K562 (cell line): ENCODE data around the gene TRPV6. TPM values are rescaled to one million over a fixed set of nuclear protein-coding genes. Genes with fewer than 3 reads are reported as not detected.

Source experiments
- COPS2 ChIP-seq: fragments of 450-650 bp; conservative IDR thresholded peaks from 2 replicates; pipeline ENCODE4 v1.6.1; 2016; ENCODE audit warnings: mild to moderate bottlenecking, moderate library complexity
- CREB1 ChIP-seq, 2 experiments: sonication (generic) in 1 of 2; formaldehyde crosslinking in 1 of 2; IDR thresholded peaks; 2 replicates each; pipeline versions ENCODE4 v1.6.1 to v1.8.0; 2012 to 2022; ENCODE audit warnings: inconsistent platforms in 1 of 2, mild to moderate bottlenecking in 1 of 2, missing genetic modification reagents in 1 of 2, moderate library complexity in 1 of 2
- E2F5 ChIP-seq: sonication (generic); formaldehyde crosslinking; IDR thresholded peaks from 2 replicates; pipeline ENCODE4 v1.8.0; 2022; ENCODE audit warnings: mild to moderate bottlenecking, missing genetic modification reagents
- ETV5 ChIP-seq: sonication (generic); formaldehyde crosslinking; IDR thresholded peaks from 2 replicates; pipeline ENCODE4 v1.4.0; 2020; ENCODE audit warnings: low read depth, mild to moderate bottlenecking, missing genetic modification reagents
- HDAC8 ChIP-seq: fragments of 450-650 bp; IDR thresholded peaks from 2 replicates; pipeline ENCODE4 v1.6.1; 2016; ENCODE audit warnings: mild to moderate bottlenecking, missing genetic modification characterization, moderate library complexity, missing compliant biosample characterization
- HINFP ChIP-seq: fragments of 450-650 bp; conservative IDR thresholded peaks from 2 replicates; pipeline ENCODE4 v1.6.1; 2016; ENCODE audit warnings: missing genetic modification characterization, low read depth, mild to moderate bottlenecking, control low read depth, missing compliant biosample characterization
- ID3 ChIP-seq, 2 experiments: fragments of 250-450 bp in 1 of 2; fragments of 450-650 bp in 1 of 2; sonication (Bioruptor Pico) in 1 of 2; IDR thresholded peaks; 2 replicates each; pipeline versions ENCODE4 v1.6.1 to v1.8.0; 2016 to 2021; ENCODE audit warnings: mild to moderate bottlenecking in 2 of 2, moderate library complexity in 2 of 2, missing compliant biosample characterization in 1 of 2, missing genetic modification characterization in 1 of 2
- JUND ChIP-seq, 2 experiments: IDR thresholded peaks; 2 replicates in 1 of 2; 3 replicates in 1 of 2; pipeline ENCODE4 v1.6.1; 2011; ENCODE audit warnings: borderline replicate concordance in 2 of 2, low read depth in 2 of 2, low read length in 2 of 2, improper control_type of control experiment in 1 of 2, missing biosample characterization in 1 of 2, missing genetic modification characterization in 1 of 2, missing genetic modification reagents in 1 of 2
- KDM2B ChIP-seq: fragments of 250-450 bp; sonication (Bioruptor Pico); IDR thresholded peaks from 2 replicates; pipeline ENCODE4 v1.8.0; 2021; ENCODE audit warnings: mild to moderate bottlenecking, moderate library complexity
- MAFG ChIP-seq: fragments of 450-650 bp; conservative IDR thresholded peaks from 2 replicates; pipeline ENCODE4 v1.6.1; 2016; ENCODE audit warnings: missing genetic modification characterization, missing compliant biosample characterization
- MBD2 ChIP-seq: sonication (generic); IDR thresholded peaks from 2 replicates; pipeline ENCODE4 v1.6.1; 2016; ENCODE audit warnings: low read depth, borderline replicate concordance
- NFE2 ChIP-seq: IDR thresholded peaks from 2 replicates; pipeline ENCODE4 v1.6.1; 2014; ENCODE audit warnings: antibody characterized with exemption, low read depth
- PML ChIP-seq: IDR thresholded peaks from 2 replicates; pipeline ENCODE4 v1.6.1; 2012; ENCODE audit warnings: low read length, inconsistent platforms
- POLR2G ChIP-seq: fragments of 200-400 bp; formaldehyde crosslinking; IDR thresholded peaks from 2 replicates; pipeline ENCODE4 v1.6.1; 2017; ENCODE audit warnings: low read depth, mild to moderate bottlenecking, antibody characterized with exemption, low read length, moderate library complexity
- POLR3G ChIP-seq: IDR thresholded peaks from 2 replicates; pipeline ENCODE4 v1.6.1; 2011; ENCODE audit not compliant: insufficient read length, insufficient replicate concordance; ENCODE audit errors: extremely low read depth
- RBM25 ChIP-seq: fragments of 200-400 bp; formaldehyde crosslinking; IDR thresholded peaks from 2 replicates; pipeline ENCODE4 v1.6.1; 2018; ENCODE audit warnings: low read length, low read depth, moderate library complexity; ENCODE audit not compliant: severe bottlenecking
- TAF9B ChIP-seq: fragments of 450-650 bp; IDR thresholded peaks from 2 replicates; pipeline ENCODE4 v1.6.1; 2018; ENCODE audit warnings: mild to moderate bottlenecking; ENCODE audit not compliant: partially characterized antibody
- ZBTB17 ChIP-seq: fragments of 450-650 bp; formaldehyde crosslinking; IDR thresholded peaks from 2 replicates; pipeline ENCODE4 v1.4.0; 2020; ENCODE audit warnings: mild to moderate bottlenecking
- ZNF143 ChIP-seq: sonication (generic); formaldehyde crosslinking; IDR thresholded peaks from 2 replicates; pipeline ENCODE4 v1.9.0; 2022; ENCODE audit warnings: mild to moderate bottlenecking, missing genetic modification reagents
- polyA plus RNA-seq, 8 experiments: library from polyadenylated mRNA; depleted of rRNA in 4 of 8; stranded (reverse) in 5 of 8; unstranded in 3 of 8; fragments of >200 nt; fragmentation: Nextera tagmentation in 2 of 8; fragmentation: Illumina TruSeq in 1 of 8; extraction: Ambion mirVana in 2 of 8; extraction: Trizol in 1 of 8; gene quantifications; 2 replicates each; pipeline versions ENCODE4 v1.2.1 to v1.2.3, GENCODE V29; 2011 to 2014; ENCODE audit warnings: inconsistent platforms in 1 of 8, missing spikeins in 1 of 8
- total RNA-seq, 7 experiments: library from RNA; depleted of rRNA in 6 of 7; stranded (reverse); fragments of >200 nt in 6 of 7; fragmentation: Illumina TruSeq in 2 of 7; extraction: Trizol in 2 of 7; gene quantifications; 2 replicates each; pipeline versions ENCODE4 v1.2.1 to v1.2.3, GENCODE V29; 2011 to 2021; ENCODE audit warnings: low replicate concordance in 1 of 7
- TF ChIP-seq, protein P1 (sequence below): fragments of 250-450 bp; sonication (Bioruptor Pico); IDR thresholded peaks from 2 replicates; pipeline ENCODE4 v1.9.0; 2021; ENCODE audit warnings: mild to moderate bottlenecking, inconsistent platforms
- TF ChIP-seq, protein P2 (sequence below): fragments of 250-450 bp; sonication (Bioruptor Pico); IDR thresholded peaks from 2 replicates; pipeline ENCODE4 v1.4.0; 2020; ENCODE audit warnings: mild to moderate bottlenecking, moderate library complexity

TRPV6 gene
- total and polyA plus RNA-seq, 9 of the 15 experiments (the other 6 are each of a cell fraction or from before 2014, with no cell fraction given), result 0.04 to 0.36 (median 0.11) TPM

GRCh38 chr7:142842251-142842766, 43.2 kb downstream of the TRPV6 start (continued):
- TF ChIP-seq E2F5 (CRISPR knock-in tag) (no peak), KDM2B (CRISPR knock-in tag) (no peak), ZNF143 (no peak), JUND (IDR thresholded peaks at IDR 0.05; ENCODE audit: borderline replicate concordance, low read depth, low read length) (no peak), JUND (tag; IDR thresholded peaks at IDR 0.05; ENCODE audit: borderline replicate concordance, low read depth, low read length) (no peak), RBM25 (no peak), CREB1 (IDR thresholded peaks at IDR 0.05) (peak; percentile 18; the same call in 1 of the 2 replicates), CREB1 (CRISPR knock-in tag; IDR thresholded peaks at IDR 0.05) (no peak), NFE2 (no peak), COPS2 (no peak), MAFG (0 out of 2 replicates have a peak, but pooled peaks have one; percentile 9), ID3 (CRISPR knock-in tag; IDR thresholded peaks at IDR 0.05) (no peak), ID3 (tag; IDR thresholded peaks at IDR 0.05) (peak; percentile 42; the same call in 1 of the 2 replicates), ZBTB17 (CRISPR knock-in tag) (no peak), MBD2 (peak; percentile 34; the same call in 1 of the 2 replicates), POLR2G (no peak), TAF9B (no peak), POLR3G (no peak), PML (peak; percentile 48; the same call in 1 of the 2 replicates), ETV5 (CRISPR knock-in tag) (no peak), HINFP (tag) (no peak), HDAC8 (no peak)
- TF ChIP-seq, protein P1, sequence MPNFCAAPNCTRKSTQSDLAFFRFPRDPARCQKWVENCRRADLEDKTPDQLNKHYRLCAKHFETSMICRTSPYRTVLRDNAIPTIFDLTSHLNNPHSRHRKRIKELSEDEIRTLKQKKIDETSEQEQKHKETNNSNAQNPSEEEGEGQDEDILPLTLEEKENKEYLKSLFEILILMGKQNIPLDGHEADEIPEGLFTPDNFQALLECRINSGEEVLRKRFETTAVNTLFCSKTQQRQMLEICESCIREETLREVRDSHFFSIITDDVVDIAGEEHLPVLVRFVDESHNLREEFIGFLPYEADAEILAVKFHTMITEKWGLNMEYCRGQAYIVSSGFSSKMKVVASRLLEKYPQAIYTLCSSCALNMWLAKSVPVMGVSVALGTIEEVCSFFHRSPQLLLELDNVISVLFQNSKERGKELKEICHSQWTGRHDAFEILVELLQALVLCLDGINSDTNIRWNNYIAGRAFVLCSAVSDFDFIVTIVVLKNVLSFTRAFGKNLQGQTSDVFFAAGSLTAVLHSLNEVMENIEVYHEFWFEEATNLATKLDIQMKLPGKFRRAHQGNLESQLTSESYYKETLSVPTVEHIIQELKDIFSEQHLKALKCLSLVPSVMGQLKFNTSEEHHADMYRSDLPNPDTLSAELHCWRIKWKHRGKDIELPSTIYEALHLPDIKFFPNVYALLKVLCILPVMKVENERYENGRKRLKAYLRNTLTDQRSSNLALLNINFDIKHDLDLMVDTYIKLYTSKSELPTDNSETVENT, result no peak
- TF ChIP-seq, protein P2, sequence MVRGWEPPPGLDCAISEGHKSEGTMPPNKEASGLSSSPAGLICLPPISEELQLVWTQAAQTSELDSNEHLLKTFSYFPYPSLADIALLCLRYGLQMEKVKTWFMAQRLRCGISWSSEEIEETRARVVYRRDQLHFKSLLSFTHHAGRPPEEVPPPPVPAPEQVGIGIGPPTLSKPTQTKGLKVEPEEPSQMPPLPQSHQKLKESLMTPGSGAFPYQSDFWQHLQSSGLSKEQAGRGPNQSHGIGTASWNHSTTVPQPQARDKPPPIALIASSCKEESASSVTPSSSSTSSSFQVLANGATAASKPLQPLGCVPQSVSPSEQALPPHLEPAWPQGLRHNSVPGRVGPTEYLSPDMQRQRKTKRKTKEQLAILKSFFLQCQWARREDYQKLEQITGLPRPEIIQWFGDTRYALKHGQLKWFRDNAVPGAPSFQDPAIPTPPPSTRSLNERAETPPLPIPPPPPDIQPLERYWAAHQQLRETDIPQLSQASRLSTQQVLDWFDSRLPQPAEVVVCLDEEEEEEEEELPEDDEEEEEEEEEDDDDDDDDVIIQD, result no peak
